MM.1S (cell line): Measurements from ENCODE around the gene RAPGEF2.

Experiments used
- CTCF ChIP-seq: fragments of 300-600 bp; sonication (generic); IDR thresholded peaks from 2 replicates; pipeline ENCODE4 v1.5.1; 2016; ENCODE audit warnings: antibody characterized with exemption, low read length, mixed read lengths
- EZH2 ChIP-seq: fragments of 300-600 bp; sonication (generic); optimal IDR thresholded peaks from 2 replicates; pipeline ENCODE3; 2017; ENCODE audit warnings: low read depth, mild to moderate bottlenecking, antibody characterized with exemption, low read length, mixed read lengths

GRCh38 chr4:159297091-159297490 is 194.2 kb downstream of the RAPGEF2 start:
- TF ChIP-seq CTCF, result no peak
- no peak for TF ChIP-seq EZH2
